Activated gamma-delta T cell treated with anti-CD3 and anti-CD28 coated beads, Interleukin-2, amount 50 U/mL, for 16 hours (primary cell): ENCODE results near the gene AOX1.
A peak's percentile ranks its signal among the peaks of the same experiment; 100 is the strongest.
"Not testable (repeated sequence)": the region's sequence is repeated elsewhere in the genome, so short reads cannot be mapped to it uniquely, and the experiment has no call there.

Source experiments
- DNase-seq: peaks from one replicate; pipeline ENCODE4 v3.0.0-alpha.2; 2020; ENCODE audit warnings: low read depth

The AOX1 gene

DNA sequence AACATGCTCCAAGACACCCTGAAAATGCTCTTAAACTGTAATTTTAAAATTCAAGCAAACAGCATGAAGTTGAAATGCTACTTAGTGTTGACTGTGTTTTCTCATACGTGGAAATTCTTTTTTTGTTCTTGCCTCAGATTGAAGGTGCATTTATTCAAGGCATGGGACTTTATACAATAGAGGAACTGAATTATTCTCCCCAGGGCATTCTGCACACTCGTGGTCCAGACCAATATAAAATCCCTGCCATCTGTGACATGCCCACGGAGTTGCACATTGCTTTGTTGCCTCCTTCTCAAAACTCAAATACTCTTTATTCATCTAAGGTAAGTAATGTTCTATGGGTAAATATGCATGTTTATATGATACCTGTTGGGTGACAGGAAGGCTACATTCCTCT is 82.7 kb downstream of the AOX1 start:
- DNase-seq = no peak

- DNase-seq = no peak
Measured at GRCh38 chr2:200669308-200669707, 83.5 kb downstream of the AOX1 start.

DNA sequence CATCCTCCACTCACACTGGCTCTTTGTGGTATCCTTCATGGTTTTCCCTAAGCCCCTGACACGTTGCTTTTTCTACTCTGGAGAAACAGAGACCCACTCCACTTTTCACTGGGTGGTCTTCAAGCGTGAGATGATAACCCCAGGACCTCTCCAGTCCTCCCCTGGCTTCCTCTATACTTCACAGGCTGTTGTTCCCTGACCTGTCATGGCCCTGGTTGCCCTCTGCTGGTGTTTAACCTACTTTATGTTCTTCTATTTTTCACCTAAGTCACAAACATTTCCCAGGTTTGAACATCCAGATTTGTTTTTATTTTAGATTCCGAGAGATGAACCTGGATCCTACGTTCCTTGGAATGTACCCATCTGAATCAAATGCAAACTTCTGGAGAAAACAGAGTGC is 84.5 kb downstream of the AOX1 start:
- DNase-seq = no peak

DNA sequence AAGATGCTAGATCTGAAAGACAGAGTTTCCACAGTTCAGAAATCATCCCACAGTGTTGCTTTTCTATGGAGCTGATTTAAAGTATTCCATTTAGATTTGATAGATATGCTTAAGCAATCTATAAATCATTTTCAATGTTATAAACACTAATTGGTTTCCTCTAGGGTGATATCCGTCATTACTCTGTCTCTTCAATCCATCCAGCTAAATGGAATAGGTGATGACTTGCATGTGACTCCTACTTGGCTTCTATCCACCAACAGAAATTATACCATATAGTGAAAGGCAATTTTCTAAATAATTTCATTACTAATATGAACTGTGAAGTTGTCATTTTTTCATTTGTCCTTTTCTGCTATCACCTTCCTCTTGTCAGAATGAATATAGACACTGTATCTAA is 84.9 kb downstream of the AOX1 start:
- DNase-seq = no peak

DNA sequence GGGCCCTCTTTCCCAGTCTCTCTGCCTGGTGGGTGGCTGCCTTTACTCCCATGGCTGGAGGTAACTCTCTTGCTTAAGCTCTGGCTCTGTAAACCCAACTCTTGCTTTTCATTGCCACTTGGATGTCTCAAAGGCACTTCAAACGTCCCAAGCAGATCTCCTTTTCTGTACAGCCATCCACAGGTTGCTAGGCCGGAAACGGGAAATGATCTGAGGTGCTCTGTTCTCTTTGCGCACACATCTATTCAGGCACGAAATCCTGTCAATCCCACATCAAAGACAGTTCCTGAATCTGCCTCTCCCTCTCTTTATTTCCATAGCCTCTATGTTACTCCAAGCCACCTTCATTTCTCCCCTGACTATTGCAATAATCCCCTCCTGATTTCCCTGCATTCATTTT is 87.4 kb downstream of the AOX1 start:
- DNase-seq = no peak

- DNase-seq = no peak
Measured at GRCh38 chr2:200674837-200675236, 89.0 kb downstream of the AOX1 start.

- DNase-seq = no peak
Measured at GRCh38 chr2:200677171-200677570, 91.4 kb downstream of the AOX1 start.

- DNase-seq = no peak
Measured at GRCh38 chr2:200677721-200678532, 92.1 kb downstream of the AOX1 start.

DNA sequence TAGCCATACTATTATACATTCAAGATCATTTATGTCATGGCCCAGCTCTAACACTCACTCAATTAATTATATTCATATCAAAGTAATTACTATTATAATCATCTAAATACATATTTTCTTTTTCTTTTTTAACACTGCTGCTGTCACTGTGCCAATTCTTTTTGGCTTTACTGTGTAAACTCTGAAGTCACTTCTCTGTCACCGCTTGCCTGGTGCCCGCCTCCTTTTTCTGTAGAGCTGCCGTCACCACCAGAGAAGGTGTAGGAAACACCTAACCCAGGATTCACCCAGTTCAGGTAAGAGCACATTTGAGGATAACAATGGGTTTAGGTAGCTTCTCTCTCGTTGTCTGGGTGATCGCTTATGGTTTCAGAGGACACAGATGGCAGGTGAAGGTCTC is 93.3 kb downstream of the AOX1 start:
- no peak for DNase-seq

DNA sequence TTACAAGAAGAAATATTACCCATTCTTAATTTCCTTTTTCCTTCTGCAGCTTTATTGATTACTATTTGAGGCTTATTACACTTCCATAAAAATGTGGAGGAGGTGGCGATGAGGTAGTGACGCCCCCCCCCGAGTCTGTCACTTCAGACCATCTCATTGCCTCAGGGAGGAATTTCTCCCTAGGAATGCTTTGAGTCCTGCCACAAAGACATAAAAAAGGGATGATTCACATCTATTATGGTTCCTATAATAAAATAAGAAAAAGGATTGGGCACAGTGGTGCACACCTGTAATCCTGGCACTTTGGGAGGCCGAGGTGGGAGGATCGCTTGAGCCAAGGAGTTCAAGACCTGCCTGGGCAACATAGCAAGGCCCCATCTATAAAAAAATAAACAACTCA is 93.7 kb downstream of the AOX1 start:
- DNase-seq = no peak

GRCh38 chr2:200681697-200682096 is 95.9 kb downstream of the AOX1 start:
- no peak for DNase-seq

DNA sequence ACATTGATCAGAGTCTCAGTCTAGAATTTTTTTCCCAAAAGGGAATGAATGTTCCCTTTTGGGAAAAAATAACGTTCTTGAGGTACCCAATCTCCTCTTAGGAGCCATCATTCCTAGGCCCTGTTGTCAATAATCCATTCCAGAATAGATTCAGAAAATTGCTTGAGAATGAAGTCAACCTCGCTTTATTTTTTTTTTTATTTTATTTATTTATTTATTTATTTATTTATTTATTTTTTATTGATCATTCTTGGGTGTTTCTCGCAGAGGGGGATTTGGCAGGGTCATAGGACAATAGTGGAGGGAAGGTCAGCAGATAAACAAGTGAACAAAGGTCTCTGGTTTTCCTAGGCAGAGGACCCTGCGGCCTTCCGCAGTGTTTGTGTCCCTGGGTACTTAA is 96.6 kb downstream of the AOX1 start:
- not testable (repeated sequence) for DNase-seq

GRCh38 chr2:200687922-200688920 is 102.4 kb downstream of the AOX1 start:
- no peak for DNase-seq

GRCh38 chr2:200689115-200689514 is 103.3 kb downstream of the AOX1 start:
- DNase-seq = no peak

- no peak for DNase-seq
Measured at GRCh38 chr2:200693836-200694470, 108.1 kb downstream of the AOX1 start.

GRCh38 chr2:200695191-200695590 is 109.4 kb downstream of the AOX1 start:
- no peak for DNase-seq

DNA sequence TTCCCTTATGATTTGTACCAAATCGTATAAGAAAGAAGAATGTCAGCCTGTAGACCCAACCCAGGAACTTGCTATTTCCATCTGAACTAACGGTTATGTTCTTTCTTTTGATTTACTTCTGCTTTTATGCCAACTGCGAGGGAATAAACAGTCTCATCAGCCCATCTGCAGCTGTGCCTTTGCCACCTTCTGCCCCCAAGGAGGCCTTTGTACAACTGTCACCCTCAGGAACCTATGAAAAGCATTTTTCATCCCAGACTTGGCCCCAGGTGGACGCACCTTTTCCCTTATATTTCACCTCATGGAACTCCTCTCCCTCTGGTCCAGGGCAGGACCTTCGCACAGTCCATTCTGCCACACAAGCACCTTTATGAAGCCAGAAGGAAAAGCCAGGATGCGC is 109.8 kb downstream of the AOX1 start:
- DNase-seq = no peak

DNA sequence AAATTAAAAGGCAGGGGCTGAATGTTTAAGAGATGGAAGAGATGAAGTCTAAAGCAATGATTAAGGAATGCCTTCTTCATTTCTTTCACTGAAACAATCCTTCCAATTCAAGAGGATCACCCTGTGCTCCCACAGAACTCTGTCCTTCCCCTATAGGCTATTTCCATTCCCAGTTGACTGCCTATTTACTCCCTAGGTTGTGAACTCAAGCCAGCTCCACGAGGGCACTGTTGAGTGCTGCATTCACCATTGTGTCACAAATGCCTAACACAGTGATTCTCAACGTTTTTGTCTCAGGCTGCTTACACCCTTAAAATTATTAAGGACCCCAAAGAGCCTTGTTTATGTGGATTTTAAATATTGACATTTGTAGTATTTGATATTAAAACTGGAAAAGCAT is 112.4 kb downstream of the AOX1 start:
- DNase-seq = no peak

GRCh38 chr2:200699310-200699709 is 113.5 kb downstream of the AOX1 start:
- no peak for DNase-seq

DNA sequence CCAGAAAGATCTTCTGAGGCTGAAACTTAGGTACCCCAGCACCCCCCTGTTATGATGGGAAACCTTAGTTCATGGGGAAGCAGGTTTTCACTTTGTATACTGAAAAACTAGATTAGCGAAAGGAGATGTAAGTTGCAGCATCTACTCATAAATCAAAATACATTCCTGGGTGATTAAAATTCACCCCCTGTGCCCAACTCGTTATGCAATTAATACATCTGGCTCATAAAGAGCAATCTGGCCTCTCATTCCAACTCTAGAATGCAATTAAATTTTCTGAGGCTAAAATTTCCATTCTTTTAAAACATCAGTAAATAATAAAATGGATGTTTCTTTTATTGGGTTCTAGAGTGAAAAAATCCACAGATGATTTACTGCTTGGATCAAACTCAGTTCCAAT is 115.0 kb downstream of the AOX1 start:
- DNase-seq = no peak

DNA sequence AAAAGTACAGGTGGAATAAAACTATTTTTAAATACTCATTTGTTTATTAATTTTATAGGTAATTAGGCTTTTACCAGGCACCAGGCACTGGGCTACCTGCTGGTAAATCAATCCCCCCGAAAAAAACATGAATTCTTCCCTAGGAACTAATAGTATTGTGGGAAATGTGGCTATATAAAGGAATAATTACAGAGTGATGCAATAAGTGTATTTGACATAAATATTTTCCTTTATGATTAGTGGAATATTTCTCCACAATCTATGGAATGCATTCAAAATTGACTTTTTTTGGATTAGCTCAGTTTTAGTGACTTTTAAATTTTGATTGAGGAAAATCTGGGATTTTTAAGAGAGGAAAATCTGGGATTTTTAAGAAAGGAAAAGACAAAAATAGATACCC is 116.2 kb downstream of the AOX1 start:
- DNase-seq = no peak

- peak; percentile 56 for DNase-seq
Measured at GRCh38 chr2:200702646-200703118, 116.9 kb downstream of the AOX1 start.
